ENCODE data around the gene SFXN1.

DNA sequence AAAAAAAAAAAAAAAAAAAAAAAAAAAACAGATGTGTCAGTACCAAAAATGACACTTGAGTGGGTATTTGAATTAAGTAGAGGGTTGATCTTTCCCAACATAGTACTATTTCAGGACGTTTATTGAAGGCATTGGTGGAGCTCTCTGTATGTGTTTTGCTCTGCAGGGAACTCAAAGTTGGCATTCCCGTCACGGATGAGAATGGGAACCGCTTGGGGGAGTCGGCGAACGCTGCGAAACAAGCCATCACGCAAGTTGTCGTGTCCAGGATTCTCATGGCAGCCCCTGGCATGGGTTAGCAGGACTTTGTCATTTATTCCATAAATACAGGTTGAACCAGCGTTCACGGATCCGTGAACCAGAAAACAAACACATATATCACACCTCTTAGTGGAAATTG lies 34.9 kb downstream of the SFXN1 start:
- TF ChIP-seq, protein P1, sequence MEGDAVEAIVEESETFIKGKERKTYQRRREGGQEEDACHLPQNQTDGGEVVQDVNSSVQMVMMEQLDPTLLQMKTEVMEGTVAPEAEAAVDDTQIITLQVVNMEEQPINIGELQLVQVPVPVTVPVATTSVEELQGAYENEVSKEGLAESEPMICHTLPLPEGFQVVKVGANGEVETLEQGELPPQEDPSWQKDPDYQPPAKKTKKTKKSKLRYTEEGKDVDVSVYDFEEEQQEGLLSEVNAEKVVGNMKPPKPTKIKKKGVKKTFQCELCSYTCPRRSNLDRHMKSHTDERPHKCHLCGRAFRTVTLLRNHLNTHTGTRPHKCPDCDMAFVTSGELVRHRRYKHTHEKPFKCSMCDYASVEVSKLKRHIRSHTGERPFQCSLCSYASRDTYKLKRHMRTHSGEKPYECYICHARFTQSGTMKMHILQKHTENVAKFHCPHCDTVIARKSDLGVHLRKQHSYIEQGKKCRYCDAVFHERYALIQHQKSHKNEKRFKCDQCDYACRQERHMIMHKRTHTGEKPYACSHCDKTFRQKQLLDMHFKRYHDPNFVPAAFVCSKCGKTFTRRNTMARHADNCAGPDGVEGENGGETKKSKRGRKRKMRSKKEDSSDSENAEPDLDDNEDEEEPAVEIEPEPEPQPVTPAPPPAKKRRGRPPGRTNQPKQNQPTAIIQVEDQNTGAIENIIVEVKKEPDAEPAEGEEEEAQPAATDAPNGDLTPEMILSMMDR (IDR thresholded peaks at IDR 0.05) = no peak
- no peak for TF ChIP-seq EP300 (IDR thresholded peaks at IDR 0.05)
